NK-92 (cell line): ENCODE data around the gene ABCC11.

ENCODE experiments used
- DNase-seq: peaks from one replicate; lab custom pipeline; 2025; ENCODE audit not compliant: unreplicated experiment; lab: John Stamatoyannopoulos, UW

ABCC11 gene

DNA sequence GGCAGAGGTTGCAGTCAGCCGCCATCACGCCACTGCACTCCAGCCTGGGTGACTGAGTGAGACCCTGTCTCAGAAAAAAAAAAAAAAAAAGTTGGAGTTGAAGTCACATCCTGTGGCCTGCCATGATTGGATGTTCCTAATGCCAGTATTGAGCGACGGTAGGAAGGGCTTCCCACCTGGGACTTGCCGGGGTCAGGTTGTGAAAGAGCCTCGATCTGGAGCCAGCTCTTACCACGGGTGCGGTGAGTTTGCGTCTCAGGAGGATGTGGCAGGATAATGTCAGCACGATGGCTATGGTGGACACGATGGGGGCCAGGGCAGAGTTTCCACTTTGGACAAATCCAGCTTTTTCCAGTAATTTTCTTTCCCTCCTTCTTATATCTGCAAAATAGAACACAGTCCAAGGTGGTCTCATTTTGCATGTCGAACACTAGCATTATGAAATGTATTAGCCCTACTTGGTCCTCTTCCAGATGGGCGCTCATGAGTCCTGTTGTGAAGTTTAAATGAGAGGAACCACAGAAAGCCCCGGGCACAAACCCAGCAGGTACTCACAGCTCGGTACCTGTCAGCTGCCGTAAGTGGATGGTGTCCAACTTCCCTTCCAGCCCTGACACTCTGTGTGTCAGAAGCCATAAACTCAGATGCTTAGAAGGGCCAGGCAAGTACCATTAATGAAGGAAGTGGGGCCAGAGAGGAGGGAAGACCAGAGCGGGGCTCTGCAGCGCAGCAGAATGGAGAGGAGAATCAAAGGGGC, 113.7 kb downstream of the ABCC11 start:
- no peak for DNase-seq

DNA sequence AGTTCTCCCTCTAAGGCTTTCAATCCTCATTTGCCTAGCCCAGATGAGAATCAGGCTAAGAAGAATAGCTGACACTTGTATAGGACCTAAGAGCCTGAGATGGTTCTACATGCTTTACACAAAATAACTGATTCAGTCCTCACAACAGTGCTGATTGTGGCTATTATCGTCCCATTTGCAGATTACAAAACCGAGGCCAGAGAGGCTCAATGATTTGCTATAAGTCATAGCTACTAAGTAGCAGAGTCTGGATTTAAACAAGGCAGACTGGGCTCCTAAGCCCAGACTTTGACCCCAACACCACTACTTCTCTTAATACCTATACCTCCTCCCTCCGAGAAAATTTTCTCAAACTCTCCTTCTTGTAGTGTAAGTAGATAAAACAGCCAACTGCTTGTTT, 114.6 kb downstream of the ABCC11 start:
- DNase-seq: no peak

DNA sequence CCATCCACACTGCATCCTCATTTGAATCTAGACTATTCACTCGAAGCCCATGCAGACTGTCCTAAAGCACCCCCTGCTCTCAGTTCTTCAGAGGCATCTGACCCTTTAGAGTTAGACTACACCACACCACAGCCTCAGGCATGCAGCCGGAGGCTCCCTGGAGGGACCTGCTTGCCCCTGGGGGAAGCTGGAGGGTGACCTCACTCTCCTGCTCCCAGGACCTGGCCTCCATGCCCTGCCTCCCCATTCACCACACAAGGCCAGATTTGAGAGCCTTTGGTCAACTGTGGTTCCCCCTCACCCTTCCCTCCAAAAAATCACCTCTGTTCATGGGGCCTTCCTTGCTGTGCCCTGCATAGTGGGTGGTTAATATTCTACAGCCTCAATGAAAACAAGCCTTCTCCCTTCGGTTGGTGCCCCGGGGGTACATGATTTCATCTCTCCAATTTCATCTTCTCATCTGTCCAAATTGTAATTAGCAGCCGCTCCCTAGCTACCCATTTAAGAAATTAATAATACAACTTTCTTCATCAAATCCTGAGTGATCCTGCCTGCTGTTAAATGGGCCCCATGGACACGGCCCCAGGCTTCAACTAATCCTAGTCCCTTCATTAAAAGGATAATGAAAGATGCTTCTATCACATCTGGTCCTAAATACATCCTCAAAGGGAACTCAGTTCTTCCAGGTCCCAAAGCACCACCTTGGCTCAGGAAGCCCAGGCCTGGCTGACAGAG, 116.0 kb downstream of the ABCC11 start:
- DNase-seq: no peak

DNA sequence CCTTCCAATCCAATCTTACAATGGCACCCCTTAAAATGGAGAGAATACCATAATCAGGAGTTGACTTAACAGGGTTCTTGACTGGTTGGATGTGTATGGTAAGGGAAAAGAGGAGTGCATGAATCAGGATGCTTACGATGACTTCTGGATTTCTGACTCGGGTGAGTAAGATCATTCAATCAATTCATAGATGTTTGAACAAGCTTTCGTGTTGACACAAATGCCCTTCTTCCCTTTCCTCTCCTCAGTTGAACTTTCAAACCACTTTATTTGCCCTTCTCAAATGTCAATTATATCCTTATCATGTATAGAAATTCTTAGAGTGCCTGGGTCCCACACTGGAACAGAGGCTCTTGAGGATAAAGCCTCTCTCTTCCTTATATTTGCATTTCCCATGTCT, 117.4 kb downstream of the ABCC11 start:
- DNase-seq: no peak

DNA sequence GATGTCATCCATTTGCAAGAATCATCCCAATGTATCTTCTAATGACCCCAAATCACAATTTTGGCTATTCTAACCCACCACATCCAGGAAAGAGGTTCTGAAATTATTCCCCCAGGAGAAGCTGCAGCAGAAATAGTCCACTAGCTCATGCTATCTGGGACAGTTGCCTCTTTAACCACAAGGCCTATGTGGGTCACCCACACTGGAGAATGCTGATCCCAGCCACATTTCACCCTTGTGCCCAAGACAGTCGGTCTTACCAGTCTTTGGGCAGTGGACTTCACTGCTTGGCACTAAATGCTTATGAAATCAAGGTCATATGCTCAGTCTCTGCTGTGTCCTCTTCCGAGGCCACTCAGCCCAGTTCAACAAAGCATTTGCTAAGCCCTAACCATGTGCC, 118.6 kb downstream of the ABCC11 start:
- no peak for DNase-seq

DNA sequence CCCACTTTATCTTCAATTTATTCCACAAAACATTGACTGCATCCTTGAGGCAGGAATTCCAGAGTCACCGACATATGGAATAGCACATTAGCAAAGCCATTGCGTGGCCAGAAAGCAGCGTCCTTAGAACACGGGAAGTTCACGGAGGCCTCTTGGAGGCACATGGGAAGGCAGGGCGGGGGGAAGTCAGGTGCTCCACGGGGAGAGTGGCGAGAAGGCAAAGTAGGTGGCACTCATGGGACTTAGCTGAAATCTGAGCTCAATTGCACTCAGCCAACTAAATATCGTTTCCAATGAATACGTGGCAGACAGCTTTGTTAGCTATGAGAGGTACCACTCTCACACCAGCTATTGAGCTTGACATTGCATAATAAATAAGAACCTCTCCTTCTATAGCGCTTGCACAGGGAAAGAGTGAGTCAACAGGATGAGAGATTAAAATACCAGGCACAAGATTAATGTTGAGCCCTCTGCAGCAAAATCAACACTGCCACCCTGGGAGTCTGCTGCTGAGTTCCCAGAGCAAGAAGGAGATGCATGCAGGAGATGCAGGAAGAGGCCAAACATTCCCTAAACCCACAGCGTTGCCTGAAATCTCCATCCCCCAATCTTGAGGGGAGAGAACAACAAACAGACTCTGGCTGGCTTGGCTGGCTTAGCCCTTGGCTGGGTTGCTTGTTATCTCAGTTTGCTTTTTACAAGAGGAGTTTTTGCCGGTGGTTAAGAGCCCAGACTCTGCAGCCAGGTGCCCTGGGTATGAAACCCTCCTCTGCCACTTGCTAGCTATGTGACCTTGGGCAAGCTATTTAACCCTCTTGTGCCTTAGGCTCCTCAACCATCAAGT, 120.3 kb downstream of the ABCC11 start:
- DNase-seq: no peak

DNA sequence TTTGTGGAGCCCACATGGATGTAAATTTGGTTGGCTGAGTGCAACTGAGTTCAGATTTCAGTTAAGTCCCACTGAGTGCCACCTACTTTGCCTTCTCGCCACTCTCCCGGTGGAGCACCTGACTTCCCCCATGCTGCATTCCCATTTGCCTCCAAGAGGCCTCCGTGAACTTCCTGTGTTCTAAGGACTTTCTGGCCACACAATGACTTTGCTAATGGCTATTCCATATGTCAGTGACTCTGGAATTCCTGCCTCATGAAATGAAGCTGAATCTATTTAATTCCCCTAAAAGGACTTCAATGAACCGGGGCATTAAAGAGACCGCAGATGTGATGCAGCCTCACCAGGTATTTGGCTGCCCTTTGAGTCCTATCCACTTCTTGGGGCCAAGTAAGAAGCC, 121.5 kb downstream of the ABCC11 start:
- no peak for DNase-seq

DNA sequence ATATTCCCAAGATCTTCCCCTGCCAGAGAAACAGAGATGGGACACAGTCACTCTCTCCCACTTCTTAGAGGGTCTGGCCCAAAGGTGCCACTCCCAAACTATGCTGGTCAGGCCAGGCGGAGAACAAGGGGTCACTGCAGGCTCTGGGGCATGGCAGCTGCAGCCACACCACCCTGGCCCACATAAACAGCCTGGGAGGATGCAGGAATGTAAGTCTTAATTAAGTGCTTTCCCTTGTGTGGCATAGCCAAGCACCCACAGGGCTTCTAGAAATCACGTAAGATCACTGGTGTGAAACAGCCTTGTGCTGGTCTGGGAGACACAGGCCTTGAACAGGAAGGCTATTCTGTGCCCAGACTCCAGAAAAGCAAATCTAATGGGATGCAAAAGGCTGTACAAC, 123.1 kb downstream of the ABCC11 start:
- no peak for DNase-seq

DNA sequence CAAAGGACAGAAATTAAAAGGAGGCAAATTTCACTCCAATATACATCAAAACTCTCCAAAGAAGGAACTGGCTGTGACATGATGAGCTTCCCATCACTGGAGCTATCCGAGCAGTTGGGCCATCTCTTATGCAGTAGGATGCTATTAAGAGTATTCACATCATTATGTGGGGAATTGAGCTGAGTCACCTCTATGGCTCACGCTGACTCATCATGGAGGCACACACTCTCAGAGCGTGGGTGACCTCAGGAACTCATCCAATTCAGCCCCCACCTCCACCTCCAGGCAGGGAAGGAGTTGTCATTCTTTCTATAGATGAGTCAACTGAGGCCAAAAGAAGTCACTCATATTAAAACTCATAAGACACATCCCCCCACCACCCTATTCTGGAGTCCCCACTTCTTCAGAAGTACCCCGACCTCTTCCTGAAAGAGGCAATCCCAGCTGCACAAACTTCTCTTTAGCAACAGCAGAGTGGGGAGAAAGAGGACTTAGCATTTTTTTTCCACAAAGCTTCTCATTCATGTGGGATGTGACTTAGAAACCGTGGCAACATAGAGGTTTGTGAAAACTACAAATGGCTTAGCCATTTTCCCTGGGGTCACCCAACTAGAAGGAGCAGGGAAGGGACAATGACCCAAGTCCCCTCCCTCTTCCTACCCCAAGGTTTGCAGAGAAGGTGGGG, 124.1 kb downstream of the ABCC11 start:
- DNase-seq: no peak

DNA sequence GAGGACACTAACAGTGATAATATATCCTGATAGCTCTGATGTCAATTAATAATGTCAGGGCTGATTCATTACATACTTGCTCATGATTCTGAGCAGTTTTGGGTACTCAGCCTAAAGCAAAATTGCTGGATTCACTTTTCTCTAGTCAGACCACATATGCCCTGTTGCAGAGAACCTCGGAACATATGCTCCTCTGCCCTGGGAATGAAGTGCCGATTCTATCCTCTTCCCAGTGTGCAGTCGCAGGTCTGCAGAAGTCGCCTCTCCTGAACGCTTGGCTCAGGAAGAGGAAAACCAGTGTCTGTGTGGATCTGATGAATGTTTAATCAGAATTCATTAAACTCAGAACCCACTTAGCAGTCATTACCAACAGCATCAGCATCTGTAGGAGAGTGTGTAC, 126.1 kb downstream of the ABCC11 start:
- no peak for DNase-seq

DNA sequence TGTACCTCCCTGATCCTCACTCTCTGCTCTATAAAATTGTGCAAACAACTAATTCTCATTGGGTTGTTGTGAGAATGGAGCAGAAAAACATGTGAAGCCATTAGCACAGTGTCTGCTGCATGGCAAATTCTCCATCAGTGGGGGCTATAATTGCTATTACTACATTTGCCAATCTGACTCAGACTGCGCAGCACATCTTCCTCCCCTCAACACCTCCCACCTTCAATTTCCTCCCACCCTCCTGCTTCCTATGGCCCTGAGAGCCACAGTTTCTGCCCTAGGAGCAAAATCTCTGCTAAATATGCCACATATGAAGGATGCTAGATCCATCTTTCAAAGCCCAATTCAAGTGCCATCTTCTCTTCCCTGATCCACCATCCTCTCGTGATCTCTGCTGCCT, 128.5 kb downstream of the ABCC11 start:
- DNase-seq: no peak

DNA sequence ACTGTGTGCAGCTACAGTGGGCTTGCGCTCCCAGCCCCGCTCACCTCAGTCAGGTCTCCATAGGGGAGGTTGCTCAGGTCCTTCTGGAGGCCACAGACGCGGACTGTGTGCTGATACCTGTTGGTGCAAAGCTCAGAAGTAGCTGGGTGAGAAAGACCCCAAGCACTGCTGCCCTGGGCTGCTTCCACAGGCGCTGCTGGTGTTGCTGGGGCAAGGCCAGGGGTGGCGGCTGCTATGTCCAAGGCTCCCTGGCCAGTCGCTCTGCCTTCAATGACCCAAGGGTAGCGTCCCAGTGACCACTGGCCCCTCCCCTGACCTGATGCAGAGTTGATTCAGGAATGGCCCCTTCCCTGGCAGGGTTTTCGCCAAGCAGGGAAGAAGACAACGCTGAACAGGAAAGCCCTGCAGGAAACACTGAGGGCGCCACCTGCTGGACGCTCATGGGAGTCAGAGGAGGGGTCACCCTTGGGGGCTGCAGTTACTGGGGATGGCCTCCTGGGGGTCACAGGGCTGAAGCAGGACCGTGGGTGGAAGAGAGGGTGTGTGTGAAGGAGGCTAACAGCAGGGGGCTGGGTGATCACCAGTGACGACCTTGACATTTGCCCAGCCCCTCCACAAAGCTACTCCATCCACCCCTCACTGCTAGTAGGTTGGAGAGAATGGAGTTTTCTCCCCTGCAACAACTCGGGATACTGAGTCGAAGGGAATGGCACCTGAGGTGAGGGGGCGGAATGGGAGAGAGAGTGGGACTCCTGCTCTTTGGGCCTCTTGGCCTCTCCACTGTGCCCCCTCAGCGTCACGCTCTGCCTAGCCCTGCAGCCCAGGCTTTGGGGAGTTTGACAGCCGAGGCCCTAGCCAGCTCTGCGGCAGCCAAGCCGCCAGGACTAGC, 129.9 kb downstream of the ABCC11 start:
- DNase-seq: no peak
